ENCODE measurements around the gene METTL26. TPM values are rescaled to one million over a fixed set of nuclear protein-coding genes. Genes with fewer than 3 reads are reported as not detected.

The METTL26 gene
- total RNA-seq, 2 experiments from 2014 or later = 119 to 133 TPM

DNA sequence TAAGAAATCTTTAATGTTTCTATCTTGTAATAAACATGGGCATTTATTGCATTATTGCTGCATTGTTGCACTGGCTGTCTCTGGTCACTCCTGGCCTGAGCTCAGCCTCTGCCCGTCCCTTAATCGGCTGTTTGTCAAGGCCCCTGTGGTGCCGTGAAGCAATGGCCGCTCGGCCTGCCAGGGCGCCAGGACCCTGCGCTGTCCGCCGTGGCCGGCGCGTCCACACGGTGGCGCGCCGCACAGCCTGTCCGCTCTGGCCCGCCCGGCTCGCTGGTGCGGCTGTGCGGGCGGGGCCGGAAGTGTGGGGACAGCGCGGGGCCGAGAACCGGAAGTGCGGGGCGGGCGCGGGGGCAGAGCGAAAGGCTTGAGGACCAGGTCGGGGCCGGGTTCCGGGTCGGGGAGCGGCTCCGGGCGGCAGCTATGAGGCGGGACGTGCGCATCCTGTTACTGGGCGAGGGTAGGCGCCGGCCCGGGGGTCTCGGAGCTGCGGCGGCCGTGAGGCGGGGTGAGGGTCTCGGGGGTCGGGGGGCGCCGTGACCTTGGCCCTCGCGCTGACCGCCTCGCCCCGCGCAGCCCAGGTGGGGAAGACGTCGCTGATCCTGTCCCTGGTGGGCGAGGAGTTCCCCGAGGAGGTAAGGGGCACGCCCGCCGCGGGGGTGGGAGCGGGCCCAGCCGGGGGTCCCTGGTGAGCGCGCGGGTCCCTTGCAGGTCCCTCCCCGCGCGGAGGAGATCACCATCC lies 31.8 kb upstream of the METTL26 start, which contains the start of gene RHOT2:
TSS of gene RHOT2 (plus strand) at position 353 of the 739 bp plus-strand sequence. CDS start at position 421, 68 bp downstream.
- intact Hi-C loops (cut with micrococcal nuclease) = loop anchor here (10.0 kb wide), 1 partner anchor 83 kb away; no protein-coding TSS in a partner anchor
- Mint-ChIP-seq H3K4me3 (peak within 1 kb of the TSS; percentile 75), H3K36me3 (ENCODE audit: low read depth) (peaks cover 10% of the 10 kb centered on the region), H3K4me1 (ENCODE audit: low read depth) (peaks cover 9% of the 10 kb centered on the region), H3K9me3 (no peaks in the 10 kb centered on the region), H3K27me3 (no peaks in the 10 kb centered on the region), H3K27ac (peak within 1 kb of the TSS; percentile 84)
- TF ChIP-seq, protein P1, sequence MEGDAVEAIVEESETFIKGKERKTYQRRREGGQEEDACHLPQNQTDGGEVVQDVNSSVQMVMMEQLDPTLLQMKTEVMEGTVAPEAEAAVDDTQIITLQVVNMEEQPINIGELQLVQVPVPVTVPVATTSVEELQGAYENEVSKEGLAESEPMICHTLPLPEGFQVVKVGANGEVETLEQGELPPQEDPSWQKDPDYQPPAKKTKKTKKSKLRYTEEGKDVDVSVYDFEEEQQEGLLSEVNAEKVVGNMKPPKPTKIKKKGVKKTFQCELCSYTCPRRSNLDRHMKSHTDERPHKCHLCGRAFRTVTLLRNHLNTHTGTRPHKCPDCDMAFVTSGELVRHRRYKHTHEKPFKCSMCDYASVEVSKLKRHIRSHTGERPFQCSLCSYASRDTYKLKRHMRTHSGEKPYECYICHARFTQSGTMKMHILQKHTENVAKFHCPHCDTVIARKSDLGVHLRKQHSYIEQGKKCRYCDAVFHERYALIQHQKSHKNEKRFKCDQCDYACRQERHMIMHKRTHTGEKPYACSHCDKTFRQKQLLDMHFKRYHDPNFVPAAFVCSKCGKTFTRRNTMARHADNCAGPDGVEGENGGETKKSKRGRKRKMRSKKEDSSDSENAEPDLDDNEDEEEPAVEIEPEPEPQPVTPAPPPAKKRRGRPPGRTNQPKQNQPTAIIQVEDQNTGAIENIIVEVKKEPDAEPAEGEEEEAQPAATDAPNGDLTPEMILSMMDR (IDR thresholded peaks at IDR 0.05) = peak; percentile 75
- peak; percentile 95 for DNase-seq
- ChIA-PET CTCF (interaction anchor here (0.8 to 2.7 kb wide), 9 partner anchors 9 to 52 kb away, joined by 3 to 9 read pairs (median 3); partner anchors contain the start of genes METRN and WDR90), POLR2A (interaction anchor here (0.5 to 2.7 kb wide), 8 partner anchors 11 to 79 kb away, joined by 3 to 11 read pairs (median 4); partner anchors contain the start of genes STUB1 and WDR90)
- ATAC-seq = peak; percentile 98

DNA sequence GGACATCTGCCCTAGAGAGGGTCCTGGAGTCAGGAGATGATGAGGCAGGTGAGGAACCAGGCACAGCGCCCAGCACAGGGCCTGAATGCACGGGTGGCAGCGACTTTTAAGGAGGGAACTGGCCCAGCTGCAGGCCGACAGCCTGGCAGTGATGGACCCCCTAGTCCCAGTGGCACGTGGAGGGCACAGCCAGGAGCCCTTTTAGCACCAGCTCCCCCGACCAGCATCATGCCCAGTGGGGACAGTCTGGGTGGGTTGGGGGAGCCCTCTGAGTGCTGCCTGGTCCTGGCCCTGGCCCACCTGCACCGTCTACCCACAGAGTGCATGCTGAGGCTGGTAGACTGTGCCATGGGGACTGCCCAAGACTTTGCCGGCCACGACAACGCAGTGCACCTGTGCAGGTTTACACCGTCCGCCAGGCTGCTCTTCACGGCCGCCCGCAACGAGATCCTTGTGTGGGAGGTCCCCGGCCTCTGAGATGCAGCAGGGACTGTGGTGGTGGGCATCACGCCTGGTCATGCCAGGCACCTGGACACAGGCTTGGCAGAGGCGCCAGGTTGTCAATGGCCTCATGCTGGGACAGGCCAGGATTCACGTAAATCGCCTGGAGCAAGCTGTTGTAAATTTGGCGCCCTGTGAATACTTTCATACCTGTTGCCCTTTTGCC lies 31.1 kb upstream of the METTL26 start:
- POLR2A ChIA-PET = interaction anchor here (0.5 to 2.7 kb wide), 9 partner anchors 9 to 54 kb away, joined by 3 to 11 read pairs (median 3); partner anchors contain the start of genes RHBDL1, STUB1 and WDR90
- Mint-ChIP-seq H3K9me3 (no peaks in the 10 kb centered on the region), H3K27ac (peak overlapping the region; percentile 84), H3K27me3 (no peaks in the 10 kb centered on the region), H3K4me3 (peak overlapping the region; percentile 75), H3K36me3 (ENCODE audit: low read depth) (peaks cover 12% of the 10 kb centered on the region), H3K4me1 (ENCODE audit: low read depth) (peaks cover 9% of the 10 kb centered on the region)
- DNase-seq = no peak
- ATAC-seq = no peak
- intact Hi-C loops (cut with micrococcal nuclease) = loop anchor here (10.0 kb wide), 1 partner anchor 82 kb away; no protein-coding TSS in a partner anchor
- CTCF ChIA-PET = interaction anchor here (0.8 to 2.7 kb wide), 10 partner anchors 8 to 53 kb away, joined by 3 to 9 read pairs (median 3); partner anchors contain the start of genes METRN, RHBDL1 and WDR90
- TF ChIP-seq, protein P1 (IDR thresholded peaks at IDR 0.05) = no peak

DNA sequence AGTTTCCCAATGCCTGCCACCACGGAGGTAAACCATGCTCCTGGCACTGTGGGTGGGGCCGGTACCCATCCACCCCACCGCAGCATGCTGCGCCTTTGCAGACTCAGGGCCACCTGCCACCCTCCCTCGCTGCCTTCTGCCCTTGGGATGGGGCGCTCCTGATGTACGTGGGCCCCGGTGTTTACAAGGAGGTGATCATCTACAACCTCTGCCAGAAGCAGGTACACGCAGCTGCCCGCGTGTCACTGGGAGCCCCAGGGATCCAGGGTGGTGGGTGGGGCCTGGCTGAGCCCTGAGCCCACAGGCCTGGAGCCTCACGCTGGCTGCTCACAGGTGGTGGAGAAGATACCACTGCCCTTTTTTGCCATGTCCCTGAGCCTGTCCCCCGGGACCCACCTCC lies 30.5 kb upstream of the METTL26 start:
- Mint-ChIP-seq H3K4me3 (no peak overlapping the region), H3K36me3 (ENCODE audit: low read depth) (peaks cover 12% of the 10 kb centered on the region), H3K27ac (no peak overlapping the region), H3K4me1 (ENCODE audit: low read depth) (peaks cover 9% of the 10 kb centered on the region), H3K9me3 (no peaks in the 10 kb centered on the region), H3K27me3 (no peaks in the 10 kb centered on the region)
- intact Hi-C loops (cut with micrococcal nuclease) = loop anchor here (10.0 kb wide), 1 partner anchor 82 kb away; no protein-coding TSS in a partner anchor
- CTCF ChIA-PET = interaction anchor here (1.1 to 2.7 kb wide), 4 partner anchors 9 to 54 kb away, joined by 3 to 9 read pairs (median 3); partner anchors contain the start of genes METRN and RHBDL1
- TF ChIP-seq, protein P1 (IDR thresholded peaks at IDR 0.05) = no peak
- no peak for DNase-seq
- no peak for ATAC-seq
- POLR2A ChIA-PET = interaction anchor here (0.6 to 1.2 kb wide), 3 partner anchors 9 to 12 kb away, joined by 3 read pairs; partner anchors contain the start of gene RHBDL1

DNA sequence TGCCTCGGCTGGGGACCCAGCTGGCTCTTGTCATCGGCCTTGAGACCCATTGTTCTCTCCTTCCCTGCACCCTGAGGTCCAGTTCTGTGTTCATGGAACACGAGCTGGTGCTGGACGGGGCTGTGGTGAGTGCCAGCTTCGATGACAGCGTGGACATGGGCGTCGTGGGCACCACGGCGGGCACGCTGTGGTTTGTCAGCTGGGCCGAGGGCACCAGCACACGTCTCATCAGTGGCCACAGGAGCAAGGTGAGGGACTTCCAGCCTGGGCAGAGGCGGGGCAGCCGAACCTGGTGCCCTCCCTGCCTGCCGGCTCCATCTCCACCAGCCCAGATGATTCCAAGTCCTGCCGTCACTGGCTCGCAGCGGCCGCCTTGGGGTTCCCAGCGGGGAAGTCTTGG lies 26.5 kb upstream of the METTL26 start:
- no peaks in the 10 kb centered on the region for H3K27me3 Mint-ChIP-seq
- H3K4me1 Mint-ChIP-seq (ENCODE audit: low read depth) = peaks cover 11% of the 10 kb centered on the region
- no peak overlapping the region for H3K4me3 Mint-ChIP-seq
- intact Hi-C loops (cut with micrococcal nuclease) = loop anchor here (10.0 kb wide), 1 partner anchor 78 kb away; no protein-coding TSS in a partner anchor
- no peak overlapping the region for H3K27ac Mint-ChIP-seq
- POLR2A ChIA-PET = interaction anchor here (0.8 to 4.6 kb wide), 5 partner anchors 13 to 26 kb away, joined by 3 to 28 read pairs (median 4); partner anchors contain the start of genes JMJD8, METTL26, RHBDL1 and WDR90
- peaks cover 10% of the 10 kb centered on the region for H3K36me3 Mint-ChIP-seq (ENCODE audit: low read depth)
- no peaks in the 10 kb centered on the region for H3K9me3 Mint-ChIP-seq
- ATAC-seq (no peak), DNase-seq (no peak)
- TF ChIP-seq, protein P1 (IDR thresholded peaks at IDR 0.05) = no peak
- CTCF ChIA-PET = interaction anchor here (1.2 kb wide), 1 partner anchor 58 kb away, joined by 3 read pairs; no protein-coding TSS in a partner anchor
